Sigmoid colon (tissue), 4 donors: ENCODE results near the gene UGP2.

Experiments
- EP300 ChIP-seq, 4 donors: sonication (generic); formaldehyde crosslinking; IDR thresholded peaks; one replicate each; pipeline ENCODE4 v1.6.1; 2017; ENCODE audit warnings: antibody characterized with exemption in 4 of 4
- POLR2A ChIP-seq, 2 donors: fragments of 450-650 bp; IDR thresholded peaks; one replicate each; pipeline ENCODE4 v1.6.1; 2016; ENCODE audit warnings: antibody characterized with exemption in 2 of 2, mild to moderate bottlenecking in 2 of 2, moderate library complexity in 2 of 2
- POLR2AphosphoS5 ChIP-seq, 4 donors: sonication (generic); formaldehyde crosslinking; IDR thresholded peaks; one replicate each; pipeline ENCODE4 v1.6.1; 2017; ENCODE audit warnings: antibody characterized with exemption in 4 of 4

DNA sequence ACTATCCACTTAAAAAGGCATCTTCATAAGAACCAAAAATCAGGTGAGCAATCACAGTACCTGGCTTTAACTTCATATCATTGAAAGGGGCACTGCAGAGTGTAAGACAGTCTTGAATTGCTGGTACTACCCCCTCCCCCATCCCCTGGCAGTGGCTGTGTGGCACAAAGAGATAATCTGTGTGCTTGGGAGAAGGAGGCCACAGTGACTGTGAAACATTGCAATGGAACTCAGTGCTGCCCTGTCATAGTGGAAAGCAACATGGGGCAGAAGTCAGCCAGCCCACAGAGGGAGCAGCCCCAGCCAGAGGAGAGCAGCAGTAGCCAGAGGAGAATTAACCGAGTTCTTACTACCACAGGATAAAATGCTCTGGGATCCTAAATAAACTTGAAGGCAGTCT is 45.3 kb upstream of the UGP2 start:
- TF ChIP-seq POLR2A (IDR thresholded peaks at IDR 0.05) (no peak), EP300 (IDR thresholded peaks at IDR 0.05) (no peak), POLR2AphosphoS5 (IDR thresholded peaks at IDR 0.05) (no peak)
